HepG2 (cell line): ENCODE results near the gene UCK2. TPM values are rescaled to one million over a fixed set of nuclear protein-coding genes. Genes with fewer than 3 reads are reported as not detected.
A peak's percentile ranks its signal among the peaks of the same experiment; 100 is the strongest.

Experiments
- ARNTL ChIP-seq: sonication (generic); formaldehyde crosslinking; IDR thresholded peaks from 2 replicates; pipeline ENCODE4 v1.4.0; 2020; ENCODE audit warnings: mild to moderate bottlenecking, missing genetic modification reagents
- BHLHE40 ChIP-seq: IDR thresholded peaks from 2 replicates; pipeline ENCODE4 v1.6.1; 2011; ENCODE audit warnings: low read length, improper control_type of control experiment
- ELF4 ChIP-seq: sonication (generic); formaldehyde crosslinking; IDR thresholded peaks from 2 replicates; pipeline ENCODE4 v1.5.0; 2020; ENCODE audit warnings: missing genetic modification reagents, mild to moderate bottlenecking, moderate library complexity, borderline replicate concordance
- ERF ChIP-seq: IDR thresholded peaks from 2 replicates; pipeline ENCODE4 v1.6.1; 2018; ENCODE audit warnings: missing biosample characterization, missing genetic modification reagents
- HCFC1 ChIP-seq: fragments of 150-350 bp; IDR thresholded peaks from 2 replicates; pipeline ENCODE4 v1.6.1; 2014; ENCODE audit warnings: low read depth, low read length
- MTF1 ChIP-seq: sonication (generic); formaldehyde crosslinking; IDR thresholded peaks from 2 replicates; pipeline ENCODE4 v1.5.0; 2020; ENCODE audit warnings: missing genetic modification reagents
- ZBTB21 ChIP-seq: sonication (generic); formaldehyde crosslinking; IDR thresholded peaks from 2 replicates; pipeline ENCODE4 v1.4.0; 2020; ENCODE audit warnings: missing genetic modification reagents
- ZNF230 ChIP-seq: sonication (generic); formaldehyde crosslinking; IDR thresholded peaks from 2 replicates; pipeline ENCODE4 v1.4.0; 2020; ENCODE audit warnings: mild to moderate bottlenecking, missing genetic modification reagents
- ZNF296 ChIP-seq: sonication (generic); formaldehyde crosslinking; conservative IDR thresholded peaks from 2 replicates; pipeline ENCODE4 v1.5.0; 2020; ENCODE audit warnings: mild to moderate bottlenecking, missing genetic modification reagents
- ZNF383 ChIP-seq: sonication (generic); formaldehyde crosslinking; IDR thresholded peaks from 2 replicates; pipeline ENCODE4 v1.4.0; 2020; ENCODE audit warnings: missing genetic modification reagents, mild to moderate bottlenecking, borderline replicate concordance
- ZNF629 ChIP-seq: sonication (generic); formaldehyde crosslinking; conservative IDR thresholded peaks from 2 replicates; pipeline ENCODE4 v1.5.0; 2020; ENCODE audit warnings: missing genetic modification reagents
- ZNF775 ChIP-seq: sonication (generic); formaldehyde crosslinking; IDR thresholded peaks from 2 replicates; pipeline ENCODE4 v1.4.0; 2020; ENCODE audit warnings: missing genetic modification reagents, mild to moderate bottlenecking, moderate library complexity, borderline replicate concordance
- polyA plus RNA-seq, 8 experiments: library from polyadenylated mRNA; depleted of rRNA in 3 of 8; stranded (reverse) in 7 of 8; unstranded in 1 of 8; fragments of >200 nt; fragmentation: Illumina TruSeq in 4 of 8; extraction: Trizol in 4 of 8; gene quantifications; 2 replicates each; pipeline versions ENCODE4 v1.2.1 to v1.2.3, GENCODE V29; 2011 to 2016; ENCODE audit warnings: low read depth in 4 of 8, missing spikeins in 1 of 8, mixed read lengths in 1 of 8; ENCODE audit not compliant: insufficient read depth in 1 of 8
- total RNA-seq, 5 experiments: library from RNA; depleted of rRNA; stranded (reverse); fragments of >200 nt; fragmentation: Illumina TruSeq; extraction: Trizol; gene quantifications; 2 replicates each; pipeline ENCODE4 v1.2.3, GENCODE V29; 2016; ENCODE audit warnings: low read depth in 1 of 5
- TF ChIP-seq, protein P1 (sequence below): IDR thresholded peaks from 2 replicates; pipeline ENCODE4 v1.6.1; 2016; ENCODE audit warnings: low read depth, missing genetic modification reagents, missing compliant biosample characterization
- TF ChIP-seq, protein P2 (sequence below): sonication (generic); formaldehyde crosslinking; IDR thresholded peaks from 2 replicates; pipeline ENCODE4 v1.4.0; 2020; ENCODE audit warnings: missing genetic modification reagents
- TF ChIP-seq, protein P3 (sequence below), 2 experiments: sonication (generic) in 1 of 2; formaldehyde crosslinking in 1 of 2; IDR thresholded peaks; 2 replicates each; pipeline versions ENCODE4 v1.5.1 to v1.6.1; 2011 to 2020; ENCODE audit warnings: borderline replicate concordance in 1 of 2, low read depth in 1 of 2, low read length in 1 of 2, mild to moderate bottlenecking in 1 of 2, missing genetic modification reagents in 1 of 2, moderate library complexity in 1 of 2
- TF ChIP-seq, protein P4 (sequence below): IDR thresholded peaks from 2 replicates; pipeline ENCODE4 v1.6.1; 2016; ENCODE audit warnings: mild to moderate bottlenecking
- TF ChIP-seq, protein P5 (sequence below): sonication (generic); formaldehyde crosslinking; IDR thresholded peaks from 2 replicates; pipeline ENCODE4 v1.4.0; 2020; ENCODE audit warnings: missing genetic modification reagents, low read depth, mild to moderate bottlenecking, borderline replicate concordance

The UCK2 gene
- total and polyA plus RNA-seq, 2 of the 13 experiments (the other 11 are each of a cell fraction or from before 2014, with no cell fraction given) = 64.3 to 78.0 TPM

DNA sequence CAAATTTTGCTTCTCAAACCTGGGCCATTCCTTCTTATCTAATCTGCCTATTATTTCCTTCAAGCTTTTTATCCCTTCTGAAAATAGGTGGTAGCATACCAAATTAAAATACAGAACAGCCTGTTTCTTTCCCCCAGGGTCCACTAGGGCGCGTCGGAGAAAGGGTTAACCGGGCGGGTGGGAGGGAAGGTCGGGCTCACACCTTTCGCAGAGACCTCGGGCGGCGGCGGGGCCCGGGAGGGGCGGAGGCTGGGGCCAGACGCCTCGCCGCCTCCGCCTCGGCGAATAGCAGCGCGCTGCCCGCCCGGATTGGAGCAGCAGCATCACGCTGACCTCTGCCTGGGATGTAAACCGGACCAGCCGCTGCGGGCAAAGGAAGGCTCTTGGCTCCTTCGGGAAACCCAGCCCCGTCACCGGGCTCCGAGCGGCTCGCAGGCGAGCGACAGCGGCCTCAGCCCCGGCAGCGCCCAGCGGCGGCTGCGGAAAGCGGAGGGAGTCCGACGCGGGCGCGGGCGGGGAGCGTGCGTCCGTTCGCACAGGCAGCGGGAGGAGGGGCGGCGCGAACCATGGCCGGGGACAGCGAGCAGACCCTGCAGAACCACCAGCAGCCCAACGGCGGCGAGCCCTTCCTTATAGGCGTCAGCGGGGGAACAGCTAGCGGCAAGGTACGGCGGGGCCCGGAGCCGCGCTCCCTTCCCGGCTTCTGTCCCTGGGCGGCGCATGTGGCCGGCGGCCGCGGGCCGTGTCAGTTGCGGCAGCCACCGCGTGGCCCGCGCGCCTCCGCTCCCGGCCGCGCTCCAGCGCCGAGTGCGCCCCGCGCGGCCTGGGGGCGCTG, at the start of gene UCK2 (continued):
- TF ChIP-seq, protein P1, sequence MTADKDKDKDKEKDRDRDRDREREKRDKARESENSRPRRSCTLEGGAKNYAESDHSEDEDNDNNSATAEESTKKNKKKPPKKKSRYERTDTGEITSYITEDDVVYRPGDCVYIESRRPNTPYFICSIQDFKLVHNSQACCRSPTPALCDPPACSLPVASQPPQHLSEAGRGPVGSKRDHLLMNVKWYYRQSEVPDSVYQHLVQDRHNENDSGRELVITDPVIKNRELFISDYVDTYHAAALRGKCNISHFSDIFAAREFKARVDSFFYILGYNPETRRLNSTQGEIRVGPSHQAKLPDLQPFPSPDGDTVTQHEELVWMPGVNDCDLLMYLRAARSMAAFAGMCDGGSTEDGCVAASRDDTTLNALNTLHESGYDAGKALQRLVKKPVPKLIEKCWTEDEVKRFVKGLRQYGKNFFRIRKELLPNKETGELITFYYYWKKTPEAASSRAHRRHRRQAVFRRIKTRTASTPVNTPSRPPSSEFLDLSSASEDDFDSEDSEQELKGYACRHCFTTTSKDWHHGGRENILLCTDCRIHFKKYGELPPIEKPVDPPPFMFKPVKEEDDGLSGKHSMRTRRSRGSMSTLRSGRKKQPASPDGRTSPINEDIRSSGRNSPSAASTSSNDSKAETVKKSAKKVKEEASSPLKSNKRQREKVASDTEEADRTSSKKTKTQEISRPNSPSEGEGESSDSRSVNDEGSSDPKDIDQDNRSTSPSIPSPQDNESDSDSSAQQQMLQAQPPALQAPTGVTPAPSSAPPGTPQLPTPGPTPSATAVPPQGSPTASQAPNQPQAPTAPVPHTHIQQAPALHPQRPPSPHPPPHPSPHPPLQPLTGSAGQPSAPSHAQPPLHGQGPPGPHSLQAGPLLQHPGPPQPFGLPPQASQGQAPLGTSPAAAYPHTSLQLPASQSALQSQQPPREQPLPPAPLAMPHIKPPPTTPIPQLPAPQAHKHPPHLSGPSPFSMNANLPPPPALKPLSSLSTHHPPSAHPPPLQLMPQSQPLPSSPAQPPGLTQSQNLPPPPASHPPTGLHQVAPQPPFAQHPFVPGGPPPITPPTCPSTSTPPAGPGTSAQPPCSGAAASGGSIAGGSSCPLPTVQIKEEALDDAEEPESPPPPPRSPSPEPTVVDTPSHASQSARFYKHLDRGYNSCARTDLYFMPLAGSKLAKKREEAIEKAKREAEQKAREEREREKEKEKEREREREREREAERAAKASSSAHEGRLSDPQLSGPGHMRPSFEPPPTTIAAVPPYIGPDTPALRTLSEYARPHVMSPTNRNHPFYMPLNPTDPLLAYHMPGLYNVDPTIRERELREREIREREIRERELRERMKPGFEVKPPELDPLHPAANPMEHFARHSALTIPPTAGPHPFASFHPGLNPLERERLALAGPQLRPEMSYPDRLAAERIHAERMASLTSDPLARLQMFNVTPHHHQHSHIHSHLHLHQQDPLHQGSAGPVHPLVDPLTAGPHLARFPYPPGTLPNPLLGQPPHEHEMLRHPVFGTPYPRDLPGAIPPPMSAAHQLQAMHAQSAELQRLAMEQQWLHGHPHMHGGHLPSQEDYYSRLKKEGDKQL (CRISPR knock-in tag) = no peak
- TF ChIP-seq ERF (CRISPR knock-in tag) (0 out of 2 replicates have a peak, but pooled peaks have one; percentile 15), ZNF230 (no peak), ZBTB21 (CRISPR knock-in tag) (no peak), MTF1 (no peak), BHLHE40 (no peak), ARNTL (CRISPR knock-in tag) (no peak; the same call in 1 of the 2 replicates), ZNF296 (CRISPR knock-in tag) (no peak), ELF4 (CRISPR knock-in tag) (no peak), HCFC1 (no peak), ZNF775 (CRISPR knock-in tag) (no peak), ZNF383 (no peak), ZNF629 (CRISPR knock-in tag) (no peak; the same call in 1 of the 2 replicates)
- TF ChIP-seq, protein P2, sequence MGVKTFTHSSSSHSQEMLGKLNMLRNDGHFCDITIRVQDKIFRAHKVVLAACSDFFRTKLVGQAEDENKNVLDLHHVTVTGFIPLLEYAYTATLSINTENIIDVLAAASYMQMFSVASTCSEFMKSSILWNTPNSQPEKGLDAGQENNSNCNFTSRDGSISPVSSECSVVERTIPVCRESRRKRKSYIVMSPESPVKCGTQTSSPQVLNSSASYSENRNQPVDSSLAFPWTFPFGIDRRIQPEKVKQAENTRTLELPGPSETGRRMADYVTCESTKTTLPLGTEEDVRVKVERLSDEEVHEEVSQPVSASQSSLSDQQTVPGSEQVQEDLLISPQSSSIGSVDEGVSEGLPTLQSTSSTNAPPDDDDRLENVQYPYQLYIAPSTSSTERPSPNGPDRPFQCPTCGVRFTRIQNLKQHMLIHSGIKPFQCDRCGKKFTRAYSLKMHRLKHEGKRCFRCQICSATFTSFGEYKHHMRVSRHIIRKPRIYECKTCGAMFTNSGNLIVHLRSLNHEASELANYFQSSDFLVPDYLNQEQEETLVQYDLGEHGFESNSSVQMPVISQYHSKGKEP = no peak
- TF ChIP-seq, protein P3, sequence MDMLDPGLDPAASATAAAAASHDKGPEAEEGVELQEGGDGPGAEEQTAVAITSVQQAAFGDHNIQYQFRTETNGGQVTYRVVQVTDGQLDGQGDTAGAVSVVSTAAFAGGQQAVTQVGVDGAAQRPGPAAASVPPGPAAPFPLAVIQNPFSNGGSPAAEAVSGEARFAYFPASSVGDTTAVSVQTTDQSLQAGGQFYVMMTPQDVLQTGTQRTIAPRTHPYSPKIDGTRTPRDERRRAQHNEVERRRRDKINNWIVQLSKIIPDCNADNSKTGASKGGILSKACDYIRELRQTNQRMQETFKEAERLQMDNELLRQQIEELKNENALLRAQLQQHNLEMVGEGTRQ (IDR thresholded peaks at IDR 0.05; ENCODE audit: low read depth, low read length) = no peak
- TF ChIP-seq, protein P3 (CRISPR knock-in tag; IDR thresholded peaks at IDR 0.05; ENCODE audit: borderline replicate concordance) = no peak
- TF ChIP-seq, protein P4, sequence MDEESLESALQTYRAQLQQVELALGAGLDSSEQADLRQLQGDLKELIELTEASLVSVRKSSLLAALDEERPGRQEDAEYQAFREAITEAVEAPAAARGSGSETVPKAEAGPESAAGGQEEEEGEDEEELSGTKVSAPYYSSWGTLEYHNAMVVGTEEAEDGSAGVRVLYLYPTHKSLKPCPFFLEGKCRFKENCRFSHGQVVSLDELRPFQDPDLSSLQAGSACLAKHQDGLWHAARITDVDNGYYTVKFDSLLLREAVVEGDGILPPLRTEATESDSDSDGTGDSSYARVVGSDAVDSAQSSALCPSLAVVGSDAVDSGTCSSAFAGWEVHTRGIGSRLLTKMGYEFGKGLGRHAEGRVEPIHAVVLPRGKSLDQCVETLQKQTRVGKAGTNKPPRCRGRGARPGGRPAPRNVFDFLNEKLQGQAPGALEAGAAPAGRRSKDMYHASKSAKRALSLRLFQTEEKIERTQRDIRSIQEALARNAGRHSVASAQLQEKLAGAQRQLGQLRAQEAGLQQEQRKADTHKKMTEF (CRISPR knock-in tag) = peak; percentile 44; the same call in 1 of the 2 replicates
- TF ChIP-seq, protein P5, sequence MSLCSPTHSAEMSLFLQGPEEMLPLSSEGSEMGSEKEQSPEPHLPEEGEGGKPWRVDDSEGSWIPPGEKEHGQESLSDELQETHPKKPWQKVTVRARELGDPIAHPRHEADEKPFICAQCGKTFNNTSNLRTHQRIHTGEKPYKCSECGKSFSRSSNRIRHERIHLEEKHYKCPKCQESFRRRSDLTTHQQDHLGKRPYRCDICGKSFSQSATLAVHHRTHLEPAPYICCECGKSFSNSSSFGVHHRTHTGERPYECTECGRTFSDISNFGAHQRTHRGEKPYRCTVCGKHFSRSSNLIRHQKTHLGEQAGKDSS (CRISPR knock-in tag) = no peak; the same call in 1 of the 2 replicates
